Ascending aorta (tissue), 2 donors: ENCODE results near the gene WASL. TPM values are rescaled to one million over a fixed set of nuclear protein-coding genes. Genes with fewer than 3 reads are reported as not detected.

Experiments
- DNase-seq, 2 donors: peaks; one replicate each; pipeline ENCODE4 v3.0.0-alpha.2; 2019; ENCODE audit warnings: low spot score in 2 of 2
- H3K27ac ChIP-seq, 2 donors: fragments of 200-600 bp; sonication (generic); one replicate each; pipeline ENCODE4 v1.5.1; 2016 to 2017; ENCODE audit warnings: mild to moderate bottlenecking in 1 of 2
- H3K27me3 ChIP-seq: fragments of 200-600 bp; sonication (generic); one replicate; pipeline ENCODE4 v1.5.1; 2017
- H3K36me3 ChIP-seq, 2 donors: fragments of 200-600 bp; sonication (generic); one replicate each; pipeline ENCODE4 v1.5.1; 2016
- H3K4me1 ChIP-seq, 2 donors: fragments of 200-600 bp; sonication (generic); one replicate each; pipeline ENCODE4 v1.5.1; 2016 to 2017; ENCODE audit warnings: mild to moderate bottlenecking in 1 of 2
- H3K4me3 ChIP-seq, 2 donors: fragments of 200-600 bp; sonication (generic); one replicate each; pipeline ENCODE4 v1.5.1; 2016 to 2017; ENCODE audit warnings: mild to moderate bottlenecking in 1 of 2
- H3K9me3 ChIP-seq, 2 donors: fragments of 200-600 bp; sonication (generic); one replicate each; pipeline ENCODE4 v1.5.1; 2016
- intact Hi-C: fragments of 100-400 bp; cut with DNase I; formaldehyde crosslinking; loops from one replicate; pipeline ENCODE4 v1.15.1; 2023
- total RNA-seq: library from RNA; depleted of rRNA; stranded (reverse); fragments of >200 nt; gene quantifications from one replicate; pipeline ENCODE4 v1.1.0, GENCODE V29; 2016
- TF ChIP-seq, protein P1 (sequence below), 3 experiments: fragments of 200-600 bp in 2 of 3; fragments of 450-650 bp in 1 of 3; sonication (generic) in 2 of 3; IDR thresholded peaks; one replicate each; pipeline ENCODE4 v1.5.1; 2016 to 2019; ENCODE audit warnings: antibody characterized with exemption in 3 of 3, mild to moderate bottlenecking in 1 of 3, moderate library complexity in 1 of 3

The WASL gene
- total RNA-seq, 1 donor from 2014 or later = 23.7 TPM

- Histone ChIP-seq H3K36me3 (no peaks in the 10 kb centered on the region), H3K4me1 (no peaks in the 10 kb centered on the region), H3K27ac (no peak overlapping the region), H3K4me3 (no peak overlapping the region), H3K9me3 (no peaks in the 10 kb centered on the region), H3K27me3 (no peaks in the 10 kb centered on the region)
- intact Hi-C loops = no loop called here
- TF ChIP-seq, protein P1, sequence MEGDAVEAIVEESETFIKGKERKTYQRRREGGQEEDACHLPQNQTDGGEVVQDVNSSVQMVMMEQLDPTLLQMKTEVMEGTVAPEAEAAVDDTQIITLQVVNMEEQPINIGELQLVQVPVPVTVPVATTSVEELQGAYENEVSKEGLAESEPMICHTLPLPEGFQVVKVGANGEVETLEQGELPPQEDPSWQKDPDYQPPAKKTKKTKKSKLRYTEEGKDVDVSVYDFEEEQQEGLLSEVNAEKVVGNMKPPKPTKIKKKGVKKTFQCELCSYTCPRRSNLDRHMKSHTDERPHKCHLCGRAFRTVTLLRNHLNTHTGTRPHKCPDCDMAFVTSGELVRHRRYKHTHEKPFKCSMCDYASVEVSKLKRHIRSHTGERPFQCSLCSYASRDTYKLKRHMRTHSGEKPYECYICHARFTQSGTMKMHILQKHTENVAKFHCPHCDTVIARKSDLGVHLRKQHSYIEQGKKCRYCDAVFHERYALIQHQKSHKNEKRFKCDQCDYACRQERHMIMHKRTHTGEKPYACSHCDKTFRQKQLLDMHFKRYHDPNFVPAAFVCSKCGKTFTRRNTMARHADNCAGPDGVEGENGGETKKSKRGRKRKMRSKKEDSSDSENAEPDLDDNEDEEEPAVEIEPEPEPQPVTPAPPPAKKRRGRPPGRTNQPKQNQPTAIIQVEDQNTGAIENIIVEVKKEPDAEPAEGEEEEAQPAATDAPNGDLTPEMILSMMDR (IDR thresholded peaks at IDR 0.05) = no peak
- DNase-seq = no peak
Measured at GRCh38 chr7:123669485-123669884, 79.3 kb downstream of the WASL start.

DNA sequence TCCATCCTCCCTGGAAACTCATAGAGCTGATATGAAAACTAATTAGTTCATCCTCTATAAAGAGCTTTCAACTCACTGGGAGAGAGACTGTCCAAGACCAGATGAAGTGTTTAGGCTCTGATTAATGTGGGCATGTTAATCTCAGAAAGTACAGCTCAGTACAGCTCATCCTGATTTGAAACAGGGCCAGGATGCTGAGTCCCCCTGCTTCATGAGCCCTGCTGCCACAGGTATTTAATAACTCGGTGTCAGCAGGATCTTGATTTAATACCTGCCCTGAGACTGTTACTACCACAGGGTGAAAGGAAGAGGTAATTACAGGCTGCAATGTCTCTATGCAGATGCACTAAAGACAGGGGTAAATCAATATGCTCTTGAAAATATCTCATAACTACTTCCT, 82.3 kb downstream of the WASL start:
- Histone ChIP-seq H3K4me1 (no peaks in the 10 kb centered on the region), H3K9me3 (no peaks in the 10 kb centered on the region), H3K36me3 (no peaks in the 10 kb centered on the region), H3K27me3 (no peaks in the 10 kb centered on the region), H3K4me3 (no peak overlapping the region), H3K27ac (no peak overlapping the region)
- TF ChIP-seq, protein P1 (IDR thresholded peaks at IDR 0.05) = no peak
- DNase-seq = no peak
- intact Hi-C loops = no loop called here

GRCh38 chr7:123665896-123666295, 82.9 kb downstream of the WASL start:
- H3K36me3 ChIP-seq = no peaks in the 10 kb centered on the region
- no peaks in the 10 kb centered on the region for H3K9me3 ChIP-seq
- no peaks in the 10 kb centered on the region for H3K4me1 ChIP-seq
- DNase-seq = no peak
- no peak overlapping the region for H3K27ac ChIP-seq
- TF ChIP-seq, protein P1 (IDR thresholded peaks at IDR 0.05) = no peak
- intact Hi-C loops = no loop called here
- H3K4me3 ChIP-seq = no peak overlapping the region
- no peaks in the 10 kb centered on the region for H3K27me3 ChIP-seq

- intact Hi-C loops = no loop called here
- DNase-seq = no peak
- Histone ChIP-seq H3K36me3 (no peaks in the 10 kb centered on the region), H3K27me3 (no peaks in the 10 kb centered on the region), H3K4me1 (no peaks in the 10 kb centered on the region), H3K27ac (no peak overlapping the region), H3K9me3 (no peaks in the 10 kb centered on the region), H3K4me3 (no peak overlapping the region)
- TF ChIP-seq, protein P1 (IDR thresholded peaks at IDR 0.05) = no peak
Measured at GRCh38 chr7:123665157-123665556, 83.6 kb downstream of the WASL start.

DNA sequence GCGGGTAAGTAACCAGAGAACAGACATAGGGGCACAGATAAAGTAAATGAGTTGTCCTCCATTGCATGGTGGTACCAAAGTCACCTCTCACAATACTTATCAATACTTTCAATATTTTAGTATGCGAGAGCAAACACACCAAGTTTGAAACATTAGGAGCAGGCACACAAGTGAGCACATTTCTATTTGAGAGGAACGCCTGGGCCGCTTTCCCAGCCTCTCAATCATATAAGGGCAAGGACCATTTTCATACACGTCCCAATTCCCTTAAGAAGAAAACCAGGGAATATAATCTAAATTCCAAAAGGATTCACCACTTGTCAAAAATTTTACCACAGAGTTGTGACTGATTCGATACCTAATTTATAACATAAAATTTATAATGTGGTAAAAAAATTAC, 85.6 kb downstream of the WASL start:
- H3K36me3 ChIP-seq = no peaks in the 10 kb centered on the region
- no peaks in the 10 kb centered on the region for H3K4me1 ChIP-seq
- intact Hi-C loops = no loop called here
- H3K27me3 ChIP-seq = no peaks in the 10 kb centered on the region
- TF ChIP-seq, protein P1 (IDR thresholded peaks at IDR 0.05) = no peak
- H3K9me3 ChIP-seq = no peaks in the 10 kb centered on the region
- DNase-seq = no peak
- H3K27ac ChIP-seq = no peak overlapping the region
- H3K4me3 ChIP-seq = no peak overlapping the region

DNA sequence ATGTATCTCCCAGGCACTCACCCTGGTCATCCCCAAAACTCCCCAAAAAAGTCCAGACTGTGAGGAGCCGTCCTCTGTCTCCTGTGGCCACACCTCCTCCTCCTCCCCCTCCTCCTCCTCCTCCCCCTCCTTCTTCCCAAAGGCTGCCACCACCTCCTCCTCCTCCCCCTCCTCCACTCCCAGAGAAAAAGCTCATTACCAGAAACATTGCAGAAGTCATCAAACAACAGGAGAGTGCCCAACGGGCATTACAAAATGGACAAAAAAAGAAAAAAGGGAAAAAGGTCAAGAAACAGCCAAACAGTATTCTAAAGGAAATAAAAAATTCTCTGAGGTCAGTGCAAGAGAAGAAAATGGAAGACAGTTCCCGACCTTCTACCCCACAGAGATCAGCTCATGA, 86.0 kb downstream of the WASL start:
- no peak overlapping the region for H3K27ac ChIP-seq
- no peaks in the 10 kb centered on the region for H3K36me3 ChIP-seq
- no peak overlapping the region for H3K4me3 ChIP-seq
- H3K4me1 ChIP-seq = no peaks in the 10 kb centered on the region
- no peaks in the 10 kb centered on the region for H3K9me3 ChIP-seq
- intact Hi-C loops = no loop called here
- no peaks in the 10 kb centered on the region for H3K27me3 ChIP-seq
- TF ChIP-seq, protein P1 (IDR thresholded peaks at IDR 0.05) = no peak
- no peak for DNase-seq
